ENCODE measurements around the gene AJAP1.
"Not testable (repeated sequence)": the region's sequence is repeated elsewhere in the genome, so short reads cannot be mapped to it uniquely, and the experiment has no call there.

AJAP1 gene, protein sequence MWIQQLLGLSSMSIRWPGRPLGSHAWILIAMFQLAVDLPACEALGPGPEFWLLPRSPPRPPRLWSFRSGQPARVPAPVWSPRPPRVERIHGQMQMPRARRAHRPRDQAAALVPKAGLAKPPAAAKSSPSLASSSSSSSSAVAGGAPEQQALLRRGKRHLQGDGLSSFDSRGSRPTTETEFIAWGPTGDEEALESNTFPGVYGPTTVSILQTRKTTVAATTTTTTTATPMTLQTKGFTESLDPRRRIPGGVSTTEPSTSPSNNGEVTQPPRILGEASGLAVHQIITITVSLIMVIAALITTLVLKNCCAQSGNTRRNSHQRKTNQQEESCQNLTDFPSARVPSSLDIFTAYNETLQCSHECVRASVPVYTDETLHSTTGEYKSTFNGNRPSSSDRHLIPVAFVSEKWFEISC

DNA sequence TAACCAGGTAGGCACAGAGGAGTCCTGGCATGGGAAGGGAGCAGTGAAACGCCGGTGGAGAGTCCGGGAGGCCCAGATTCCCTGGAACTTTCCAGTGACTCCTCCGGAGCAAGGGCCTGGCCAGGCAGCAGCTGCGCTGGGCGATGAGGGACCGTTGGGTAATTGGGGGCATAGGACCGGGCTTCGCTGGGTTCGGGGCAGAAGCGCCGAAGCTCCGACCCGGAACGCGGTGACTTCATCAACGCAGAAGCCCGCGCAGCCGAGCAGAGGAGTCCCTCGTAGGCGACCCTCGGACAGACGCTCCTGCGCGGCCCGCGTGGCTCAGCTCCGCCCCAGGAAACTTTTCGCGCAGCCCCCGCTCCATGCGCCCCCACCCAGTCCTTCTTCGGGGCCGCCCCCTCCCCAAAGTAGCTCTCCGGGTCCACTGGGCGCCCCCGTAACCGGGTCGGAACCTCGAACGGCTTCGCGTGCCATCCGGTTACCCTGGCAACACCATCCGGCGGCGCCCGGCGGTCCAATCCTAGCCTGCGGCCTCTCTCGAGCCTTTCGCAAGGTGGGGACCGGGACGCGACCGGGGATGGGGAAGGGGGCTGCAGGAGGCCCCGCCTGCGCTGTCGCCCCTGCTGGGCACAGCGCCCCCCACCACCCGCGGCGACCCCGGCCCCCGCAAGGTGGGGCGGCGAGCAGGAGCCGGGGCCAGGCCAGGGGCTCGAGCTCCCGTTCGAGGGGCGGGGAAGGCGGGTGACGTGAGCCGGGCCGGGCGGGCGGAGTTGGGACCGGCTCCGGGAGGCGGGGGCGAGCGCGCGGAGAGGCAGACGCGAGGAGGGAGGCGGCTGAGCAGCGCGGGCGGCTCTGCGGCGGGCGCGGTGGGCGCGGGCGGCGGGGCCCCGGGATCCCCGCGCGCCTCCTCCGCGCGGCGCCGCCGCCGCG is at the start of gene AJAP1:
Gene AJAP1 (plus strand): TSS at position 814 of the 930 bp plus-strand sequence. CDS start 817 bp downstream, outside the sequence.
- no peak for DNase-seq

DNA sequence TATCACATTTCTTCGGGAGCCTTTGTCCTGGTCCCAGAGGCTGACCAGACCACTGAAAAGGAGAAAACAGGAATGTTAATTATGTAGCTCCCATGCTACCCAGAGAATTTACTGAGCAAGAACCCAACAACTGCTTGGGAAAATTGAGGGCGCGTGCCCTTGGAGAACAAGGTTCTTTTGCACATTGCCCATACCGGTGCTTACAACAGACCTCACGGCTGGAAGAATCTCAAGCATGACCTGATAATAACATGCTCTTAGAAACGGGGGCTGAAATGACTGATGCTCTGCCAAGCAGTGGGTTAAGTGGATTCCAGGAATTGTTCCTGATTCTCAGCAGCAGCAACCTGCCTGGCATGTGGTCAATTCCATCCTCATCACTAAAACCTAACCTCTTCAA is 49.3 kb upstream of the AJAP1 start:
- DNase-seq = no peak

DNA sequence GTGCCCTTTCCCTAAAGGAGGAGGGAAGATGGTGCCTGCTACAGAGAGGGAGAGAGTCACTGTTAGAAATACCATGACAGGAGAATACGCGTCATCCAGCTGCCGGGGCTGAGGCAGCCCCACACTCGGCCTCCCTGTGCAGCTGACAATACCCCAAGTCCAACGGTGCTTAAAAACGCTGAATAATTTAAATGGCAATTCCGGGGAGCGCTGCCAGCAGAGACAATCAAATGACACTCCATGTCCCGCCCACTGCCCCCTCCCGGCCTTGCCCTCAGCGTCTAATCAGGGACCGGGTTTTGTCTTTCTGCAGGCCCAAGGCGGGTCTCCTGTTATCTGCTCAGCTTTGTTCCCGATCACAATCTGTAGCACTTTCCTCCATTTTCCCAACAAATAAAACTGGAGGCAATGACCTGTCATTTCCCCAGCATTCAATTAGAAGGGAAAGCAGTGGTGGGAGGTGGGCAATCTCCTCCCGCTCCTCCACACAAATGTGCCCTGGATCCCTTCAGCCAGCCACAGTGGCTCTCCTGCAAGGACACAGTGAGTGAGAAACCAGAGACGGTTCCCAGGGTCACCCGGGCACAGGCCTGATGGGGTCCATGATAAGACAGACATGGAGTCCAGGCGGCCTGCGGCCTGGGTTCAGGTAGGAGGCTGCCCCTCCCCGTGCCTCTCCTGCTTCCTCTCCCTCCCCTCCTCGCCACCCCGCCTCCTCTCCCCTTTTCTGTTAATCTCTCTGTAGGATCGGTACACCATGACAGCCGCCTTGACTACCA is 42.7 kb upstream of the AJAP1 start:
- no peak for DNase-seq

DNA sequence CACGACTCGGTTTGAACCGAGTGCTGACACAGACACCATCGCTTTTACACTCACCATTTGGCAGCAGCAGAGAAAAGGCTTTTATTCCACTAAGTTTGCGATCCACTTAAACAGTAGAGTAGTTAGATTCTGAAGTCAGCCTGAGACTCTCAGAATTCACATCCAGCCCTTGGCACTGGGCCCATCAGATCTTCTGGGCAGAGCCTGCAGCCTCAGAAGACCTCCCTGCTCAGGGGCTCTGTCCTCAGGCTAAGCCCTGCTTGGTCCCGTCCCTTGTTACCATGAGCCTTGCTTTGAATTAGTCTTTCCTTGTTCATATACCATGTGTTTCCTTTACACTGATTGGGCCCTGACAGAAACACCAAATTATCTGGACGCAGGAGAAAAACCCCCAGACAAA is 41.4 kb upstream of the AJAP1 start:
- DNase-seq = no peak

DNA sequence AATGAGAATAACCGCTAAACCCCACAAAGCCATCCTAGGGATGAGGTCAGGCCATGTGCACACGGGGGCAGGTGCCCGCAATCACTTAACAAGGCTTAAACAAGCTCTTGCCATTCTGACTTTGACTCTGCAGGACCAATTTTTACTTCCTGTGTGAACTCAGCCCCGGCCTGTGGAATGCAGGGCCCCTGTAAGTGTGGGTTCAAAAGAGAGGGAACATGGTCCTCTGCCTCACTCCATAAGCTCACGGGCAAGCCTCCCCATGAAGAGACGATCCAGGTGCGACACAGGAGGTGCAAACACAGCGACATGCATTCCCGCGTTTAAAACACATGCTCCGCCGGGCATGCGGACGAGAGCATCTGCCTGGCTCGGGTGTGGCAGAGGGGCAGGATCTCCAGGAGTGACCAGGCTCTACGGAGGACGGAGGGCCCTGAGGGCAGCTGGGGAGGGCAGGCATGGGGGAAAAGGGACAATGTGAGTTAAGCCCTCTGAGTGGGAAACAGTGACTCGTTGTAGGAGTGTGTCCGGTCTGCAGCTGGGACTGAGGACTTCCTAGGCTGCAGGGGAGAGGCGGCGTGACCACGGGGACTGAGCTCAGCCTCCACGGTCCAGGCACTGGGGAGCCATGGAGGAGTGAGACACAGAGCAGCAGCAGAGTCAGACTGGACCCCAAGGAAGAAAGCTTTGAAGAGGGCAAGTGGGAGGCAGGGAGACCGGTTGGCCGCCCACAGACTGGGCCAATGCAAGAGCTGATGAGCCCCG is 40.6 kb upstream of the AJAP1 start:
- DNase-seq = no peak

DNA sequence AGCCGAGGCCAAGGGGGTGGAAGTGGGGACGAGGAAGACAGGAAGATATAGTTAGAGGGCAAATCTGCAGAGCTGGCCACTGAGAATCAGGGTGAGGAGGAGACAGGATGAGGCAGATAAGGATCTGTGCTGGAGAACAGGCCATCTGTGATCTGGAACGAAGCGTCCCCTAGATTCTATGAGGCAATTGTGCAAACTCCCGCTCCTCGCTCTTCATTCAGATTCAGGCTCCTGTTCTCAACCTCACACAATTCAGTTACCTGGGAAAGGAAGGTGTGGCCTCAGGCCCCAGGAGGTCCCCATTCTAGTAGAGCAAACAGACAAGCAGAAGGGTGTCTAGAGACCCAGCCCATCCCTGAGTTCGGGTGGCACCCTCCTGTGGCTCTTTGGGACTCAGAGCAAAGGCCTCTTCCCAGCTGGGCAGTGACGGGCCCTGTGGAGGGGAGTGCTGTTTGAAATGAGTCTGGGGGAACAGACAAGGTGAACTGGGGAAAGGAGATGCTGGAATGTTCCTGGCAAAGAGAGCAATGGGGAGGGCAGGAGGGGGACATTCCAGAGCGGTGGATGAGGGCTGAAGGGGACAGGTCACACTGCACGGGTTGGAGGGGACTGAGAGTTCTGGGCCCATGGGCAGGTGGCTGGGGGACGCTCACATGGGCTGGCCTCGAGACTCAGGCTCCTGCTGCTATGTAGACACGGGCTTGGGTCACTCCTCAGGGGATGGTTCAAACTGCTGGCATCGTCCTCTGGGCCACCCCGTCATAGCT is 39.9 kb upstream of the AJAP1 start:
- DNase-seq = no peak

DNA sequence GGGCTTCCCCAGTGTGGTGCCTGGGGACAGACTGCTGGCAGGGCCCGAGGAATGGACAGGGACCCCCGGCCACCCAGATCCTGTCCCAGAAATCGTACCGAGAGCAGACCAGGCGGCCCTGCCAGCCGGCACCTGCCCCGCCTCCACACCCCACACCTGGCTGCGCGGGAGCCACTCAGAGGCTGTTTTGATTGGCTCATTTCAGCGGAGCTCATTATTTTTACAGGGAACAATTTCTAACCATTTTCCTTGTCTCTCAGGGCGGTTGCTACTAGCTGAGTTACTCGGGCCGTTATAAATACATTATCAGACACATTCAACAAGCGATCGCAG is 39.3 kb upstream of the AJAP1 start:
- DNase-seq = no peak

DNA sequence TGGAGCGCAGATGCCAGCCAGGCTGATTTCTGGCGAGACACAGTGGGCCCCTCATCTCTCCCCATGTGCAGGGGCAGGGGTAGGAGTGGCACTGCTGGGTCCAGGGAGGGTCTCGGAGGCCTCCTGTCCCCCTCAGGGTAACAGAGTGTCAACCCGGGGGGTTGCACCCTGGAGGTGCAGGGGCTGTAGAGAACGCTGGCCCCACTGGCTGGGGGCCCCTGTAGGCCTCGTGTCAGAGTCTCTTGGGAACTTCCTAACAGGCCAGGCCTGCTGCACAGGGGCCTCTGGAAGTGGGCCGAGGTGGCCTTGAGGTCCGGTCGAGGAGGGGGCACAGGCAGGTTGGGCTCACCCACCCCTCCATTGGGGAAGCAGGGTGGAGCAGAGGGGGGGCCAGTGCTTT is 38.9 kb upstream of the AJAP1 start:
- DNase-seq = no peak

DNA sequence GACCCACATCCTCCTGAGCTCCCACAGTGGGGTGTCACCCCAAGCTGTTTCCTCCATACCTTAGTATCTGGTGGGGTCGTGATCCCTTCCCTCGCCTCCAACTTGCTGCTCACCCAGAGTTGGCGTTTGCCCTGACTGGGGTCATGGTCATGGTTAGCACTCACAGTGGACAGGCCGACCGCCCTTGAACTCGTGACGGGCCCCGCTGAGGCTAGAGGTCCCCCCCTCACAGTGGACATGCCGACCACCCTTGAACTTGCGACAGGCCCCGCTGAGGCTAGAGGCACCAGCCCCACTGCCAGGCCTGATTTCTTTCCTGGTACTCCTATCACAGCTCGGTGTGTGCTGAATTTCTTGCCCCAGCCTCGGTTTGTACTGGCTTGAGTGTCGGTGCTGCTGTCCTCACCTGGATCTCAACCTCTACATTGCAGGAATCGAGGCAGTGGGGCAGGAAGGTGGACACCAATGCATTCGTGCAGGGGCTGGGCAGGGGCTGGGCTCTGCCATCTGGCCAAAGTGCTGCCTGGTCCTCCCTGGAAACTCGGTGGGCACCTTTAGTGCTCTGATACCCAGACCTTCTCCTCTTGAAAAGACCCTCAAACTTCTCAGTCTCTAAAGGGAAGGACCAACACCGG is 37.5 kb upstream of the AJAP1 start:
- DNase-seq = no peak

DNA sequence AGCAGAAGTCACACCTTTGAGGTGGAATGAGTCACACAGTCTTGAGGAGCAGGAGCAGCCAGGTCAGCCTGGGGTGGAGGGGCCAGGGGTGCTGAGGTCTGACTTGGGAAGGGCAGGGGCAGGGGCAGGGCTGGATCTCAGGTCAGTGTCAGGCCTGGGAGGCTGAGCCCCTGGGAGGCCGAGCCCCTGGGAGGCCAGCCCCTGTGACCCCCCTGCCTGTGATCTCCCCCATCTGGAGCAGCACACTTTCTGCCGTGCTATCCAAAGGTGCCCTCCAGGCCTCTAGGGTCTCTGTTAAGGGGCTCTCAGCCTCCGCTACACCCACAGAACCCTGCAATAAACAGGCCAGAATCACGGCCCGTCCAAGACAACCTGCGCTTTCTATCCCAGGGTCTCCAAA is 36.9 kb upstream of the AJAP1 start:
- no peak for DNase-seq

DNA sequence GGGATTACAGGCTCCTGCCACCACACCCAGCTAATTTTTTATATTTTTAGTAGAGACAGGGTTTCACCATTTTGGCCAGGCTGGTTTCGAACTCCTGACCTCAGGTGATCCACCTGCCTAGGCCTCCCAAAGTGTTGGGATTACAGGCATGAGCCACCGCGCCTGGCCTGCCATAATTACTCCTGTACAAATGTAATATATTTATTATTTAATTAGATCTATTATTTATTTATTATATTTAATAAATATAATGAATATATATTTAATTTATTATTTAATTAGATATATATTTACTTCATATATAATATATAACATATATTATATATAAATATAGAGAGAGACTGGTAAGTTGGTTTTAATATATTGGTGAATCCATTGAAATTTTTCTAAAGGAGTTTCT is 35.6 kb upstream of the AJAP1 start:
- DNase-seq = not testable (repeated sequence)

DNA sequence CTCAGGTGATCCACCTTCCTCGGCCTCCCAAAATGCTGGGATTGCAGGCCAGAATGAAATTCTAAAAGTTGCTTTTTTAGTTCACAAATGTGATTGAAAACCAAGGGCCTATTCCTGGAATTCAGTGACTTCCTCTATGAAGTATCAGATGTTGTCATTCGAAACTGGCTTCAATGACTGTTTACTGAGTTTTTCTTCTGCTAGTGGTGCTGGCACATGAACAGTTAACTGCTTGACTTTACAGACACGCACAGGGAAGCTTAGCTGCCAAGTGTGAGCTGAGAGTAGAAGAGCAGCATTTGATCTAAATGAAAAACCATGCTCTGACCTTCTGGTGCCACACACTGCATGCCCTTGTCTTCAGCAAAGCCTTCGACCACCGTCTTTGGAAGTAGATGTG is 32.8 kb upstream of the AJAP1 start:
- DNase-seq = no peak

DNA sequence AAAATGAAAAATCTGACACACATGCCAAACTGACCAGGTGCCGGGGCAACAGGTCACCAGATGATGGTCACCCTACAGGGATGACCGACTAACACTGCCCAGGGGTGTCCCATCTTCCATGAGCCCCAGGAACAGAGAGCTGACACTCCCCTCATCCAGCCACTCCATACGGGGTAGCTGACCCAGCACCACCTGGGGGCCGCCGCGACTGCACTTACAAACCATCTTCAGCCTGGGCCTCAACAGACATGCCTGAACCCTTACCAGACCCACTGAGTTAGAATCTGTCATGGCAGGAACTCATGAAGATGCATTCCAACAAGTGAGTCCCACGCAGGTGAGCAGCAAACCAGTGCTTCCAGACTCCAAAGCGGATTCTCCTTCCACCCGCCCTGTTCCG is 31.6 kb upstream of the AJAP1 start:
- DNase-seq = no peak

DNA sequence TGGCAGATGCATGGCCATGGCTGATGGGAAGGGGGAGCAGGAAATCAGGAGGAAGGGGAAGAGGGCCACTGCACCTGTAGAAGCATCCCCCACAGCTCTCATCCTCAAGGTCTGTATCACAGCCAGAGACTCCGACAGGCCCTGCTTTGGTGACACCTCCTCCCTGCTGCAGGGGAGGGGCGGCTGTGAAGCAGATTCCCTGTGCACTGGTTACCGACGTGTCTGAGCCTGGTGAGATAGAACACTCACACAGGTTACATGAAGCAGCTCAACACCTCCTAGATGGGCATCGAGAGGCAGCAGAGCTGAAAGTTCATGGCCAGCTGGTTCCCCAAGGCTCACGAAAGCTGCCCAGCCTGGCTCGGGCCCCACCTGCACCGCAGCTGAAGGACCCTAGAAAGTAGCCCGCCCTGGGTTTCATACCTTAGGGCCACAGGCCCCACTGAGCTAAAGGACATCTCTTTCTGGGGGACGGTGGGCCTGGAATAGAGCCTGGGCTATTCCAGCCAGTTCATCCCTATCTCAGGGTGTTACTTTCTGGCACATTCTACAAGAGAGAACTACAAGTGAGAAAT is 30.2 kb upstream of the AJAP1 start:
- no peak for DNase-seq

DNA sequence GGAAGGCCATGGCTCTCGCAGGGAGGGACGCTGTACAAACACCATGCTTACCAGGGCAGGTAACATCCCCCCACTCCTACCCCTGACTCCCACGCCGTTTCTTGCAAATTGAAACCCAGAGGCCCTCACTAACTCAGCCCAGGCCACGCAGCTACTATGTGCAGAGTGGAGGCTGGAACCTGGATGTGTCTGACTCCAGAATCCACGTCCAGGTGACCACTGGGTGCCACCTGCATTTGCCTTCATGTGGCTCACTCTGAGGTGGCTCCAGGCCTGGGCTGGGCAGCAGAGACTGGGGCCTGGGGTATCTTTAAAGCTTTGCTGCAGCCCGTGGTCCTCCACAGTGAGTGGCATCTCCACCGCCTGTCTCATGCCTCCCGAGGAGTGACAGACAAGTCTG is 29.6 kb upstream of the AJAP1 start:
- DNase-seq = no peak

DNA sequence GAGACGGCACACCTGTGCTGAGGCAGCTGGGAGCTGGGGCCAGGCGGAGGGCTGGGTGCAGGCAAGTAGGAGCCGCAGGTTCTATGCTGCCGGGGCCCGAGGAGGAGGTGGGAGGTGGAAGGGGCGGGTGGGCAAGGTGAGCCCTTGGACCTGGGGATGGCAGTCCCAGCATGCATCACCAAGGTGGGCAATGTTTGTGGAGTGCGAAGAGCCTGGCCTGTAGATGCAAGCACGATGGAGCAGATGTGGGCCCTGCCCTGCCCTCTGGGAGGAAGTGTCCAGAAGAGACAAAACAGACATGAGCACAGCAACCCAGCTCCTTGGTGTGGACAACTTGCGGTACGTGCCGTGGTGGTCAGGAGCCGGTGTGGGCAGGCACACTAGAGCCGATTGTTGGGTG is 28.3 kb upstream of the AJAP1 start:
- no peak for DNase-seq

DNA sequence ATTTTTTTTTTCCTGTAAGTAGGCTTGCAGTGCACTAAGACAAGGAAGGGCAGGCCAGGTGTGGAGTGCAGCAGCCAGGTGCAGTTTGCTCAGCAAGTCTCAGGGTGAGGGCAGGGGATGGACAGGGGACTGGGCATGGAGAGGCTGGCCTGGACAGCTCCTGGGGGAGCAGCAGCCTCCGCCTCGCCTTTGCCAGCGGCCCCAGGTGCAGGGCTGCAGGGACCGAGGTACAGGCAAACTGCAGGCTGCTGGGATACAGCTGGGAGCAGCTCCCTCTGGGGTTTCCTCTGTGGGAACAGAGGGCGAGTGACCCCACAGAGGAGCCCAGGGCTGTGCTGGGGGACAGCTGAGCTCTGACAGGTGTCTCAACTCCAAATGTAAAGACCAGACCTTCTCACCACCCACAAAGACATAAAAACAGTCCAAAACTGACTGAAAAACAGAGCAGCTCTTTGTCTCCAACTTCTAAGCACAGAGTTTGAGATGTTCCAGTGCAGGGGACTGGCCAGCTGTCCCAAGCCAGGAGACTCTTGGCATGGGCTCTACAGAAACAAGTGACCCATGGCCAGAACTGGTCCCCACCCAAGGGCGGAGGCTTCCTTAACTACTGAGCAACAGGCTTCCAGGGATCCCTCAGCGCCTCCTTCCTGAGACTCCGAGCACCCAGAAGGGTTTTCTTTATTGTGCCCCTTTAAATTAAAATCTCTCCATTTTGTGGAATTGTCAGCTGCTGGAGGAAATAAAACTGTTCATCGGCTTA is 27.7 kb upstream of the AJAP1 start:
- no peak for DNase-seq

DNA sequence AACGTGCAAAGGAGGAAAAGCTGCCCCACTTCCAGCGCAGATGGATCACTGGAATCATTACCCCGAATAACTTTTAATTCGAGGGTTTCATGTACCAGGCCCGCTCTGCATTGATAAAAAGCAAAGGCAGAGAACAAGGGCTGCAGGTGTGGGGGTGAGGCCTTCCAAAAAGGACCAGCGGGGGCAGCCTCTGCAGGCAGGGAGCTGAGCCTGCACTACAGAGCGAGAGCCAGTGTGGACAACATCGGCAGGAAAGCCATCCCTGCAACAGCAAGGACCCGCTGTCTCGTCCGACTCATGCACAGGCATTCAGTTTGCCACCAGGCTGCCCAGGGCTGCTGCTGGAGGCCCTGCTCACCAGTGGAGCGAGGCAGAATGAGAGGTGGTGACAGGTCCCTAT is 27.1 kb upstream of the AJAP1 start:
- no peak for DNase-seq

DNA sequence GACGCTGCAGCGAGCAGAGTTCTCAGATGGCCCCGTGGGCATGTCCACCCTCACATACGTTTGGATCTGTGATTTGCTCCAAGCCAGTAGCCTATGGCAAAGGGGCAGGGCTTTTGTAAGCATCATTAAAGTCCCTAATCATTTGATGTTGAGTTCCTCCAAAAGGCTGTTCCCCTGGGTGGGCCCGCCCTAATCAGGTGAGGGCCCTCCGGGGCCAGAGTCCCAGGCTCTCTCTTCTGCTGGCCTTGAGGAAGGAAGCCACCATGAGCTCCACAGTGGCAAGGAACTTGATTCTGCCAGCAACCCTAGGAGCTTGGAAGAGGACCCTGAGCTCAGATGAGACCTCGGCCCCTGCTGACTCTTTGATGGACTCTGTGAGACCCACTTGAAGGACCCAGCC is 25.4 kb upstream of the AJAP1 start:
- no peak for DNase-seq

DNA sequence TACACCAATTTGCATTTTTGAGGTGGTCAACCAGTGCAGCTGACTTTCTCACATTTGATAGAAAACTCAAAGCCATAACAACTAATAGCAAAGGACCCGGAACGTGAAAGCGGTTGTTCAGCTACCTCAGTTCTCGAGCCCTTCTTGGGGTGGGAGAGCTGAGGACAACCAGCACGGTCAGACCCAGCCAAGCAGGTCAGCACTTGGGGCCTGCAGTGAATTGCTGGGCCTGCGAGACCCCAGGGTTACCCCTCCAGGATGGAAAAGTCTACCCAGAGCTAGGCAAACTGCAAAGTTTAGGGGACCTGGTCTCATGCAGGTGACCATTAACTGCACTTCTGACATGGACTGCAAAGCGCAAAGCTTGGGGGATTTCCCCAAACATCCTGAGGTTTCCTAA is 23.8 kb upstream of the AJAP1 start:
- DNase-seq = no peak
